CD14-positive monocyte (primary cell): Measurements from ENCODE around the gene CRTC1. TPM values are rescaled to one million over a fixed set of nuclear protein-coding genes. Genes with fewer than 3 reads are reported as not detected.

Experiments used
- DNase-seq, 3 donors: peaks; one replicate each; pipeline ENCODE4 v3.0.0-alpha.2; 2011 to 2022
- H2AFZ ChIP-seq: 2 replicates; pipeline ENCODE4 v1.6.0; 2012; ENCODE audit warnings: mild to moderate bottlenecking, low read depth, low read length, inconsistent platforms; ENCODE audit not compliant: insufficient read depth, poor library complexity, severe bottlenecking
- H3K27ac ChIP-seq, 2 donors: 1 replicate in 1 of 2; 2 replicates in 1 of 2; pipeline ENCODE4 v1.5.1; 2012 to 2013; ENCODE audit warnings: low read length in 2 of 2, control low read depth in 1 of 2, inconsistent platforms in 1 of 2, low read depth in 1 of 2, mild to moderate bottlenecking in 1 of 2
- H3K27me3 ChIP-seq, 2 donors: one replicate each; pipeline versions ENCODE4 v1.6.0 to v1.6.1; 2011 to 2013; ENCODE audit warnings: low read length in 2 of 2; ENCODE audit not compliant: control insufficient read depth in 2 of 2, insufficient read depth in 2 of 2
- H3K36me3 ChIP-seq, 2 donors: replicated peaks in 1 of 2; 1 replicate in 1 of 2; 2 replicates in 1 of 2; pipeline versions ENCODE4 v1.5.1 to v1.6.1; 2012 to 2013; ENCODE audit warnings: low read length in 2 of 2, control low read depth in 1 of 2, inconsistent platforms in 1 of 2, mild to moderate bottlenecking in 1 of 2; ENCODE audit not compliant: insufficient read depth in 2 of 2, control insufficient read depth in 1 of 2
- H3K4me1 ChIP-seq, 2 donors: 1 replicate in 1 of 2; 2 replicates in 1 of 2; pipeline versions ENCODE4 v1.5.1 to v1.6.1; 2012 to 2013; ENCODE audit warnings: low read length in 2 of 2, control low read depth in 1 of 2, inconsistent platforms in 1 of 2, mild to moderate bottlenecking in 1 of 2, moderate library complexity in 1 of 2; ENCODE audit not compliant: insufficient read depth in 2 of 2, control insufficient read depth in 1 of 2
- H3K4me2 ChIP-seq: replicated peaks from 2 replicates; pipeline ENCODE3; 2012; ENCODE audit warnings: low read length, moderate library complexity, mild to moderate bottlenecking; ENCODE audit not compliant: poor library complexity, severe bottlenecking; ENCODE audit errors: extremely low read depth
- H3K4me3 ChIP-seq, 3 experiments: fragments of 200-600 bp in 1 of 3; sonication (generic) in 1 of 3; replicated peaks in 1 of 3; 1 replicate in 2 of 3; 2 replicates in 1 of 3; pipeline ENCODE4 v1.5.1; 2011 to 2013; ENCODE audit warnings: low read length in 3 of 3, mild to moderate bottlenecking in 3 of 3, control low read depth in 2 of 3, low read depth in 2 of 3, inconsistent platforms in 1 of 3, moderate library complexity in 1 of 3
- H3K79me2 ChIP-seq: 2 replicates; pipeline ENCODE4 v1.6.0; 2012; ENCODE audit warnings: mild to moderate bottlenecking, control low read depth, inconsistent platforms, low read length, moderate library complexity; ENCODE audit not compliant: insufficient read depth
- H3K9ac ChIP-seq: 2 replicates; pipeline ENCODE4 v1.6.0; 2017; ENCODE audit warnings: low read length, mild to moderate bottlenecking; ENCODE audit not compliant: insufficient read depth, poor library complexity, severe bottlenecking
- H3K9me3 ChIP-seq, 2 donors: replicated peaks in 1 of 2; 1 replicate in 1 of 2; 2 replicates in 1 of 2; pipeline versions ENCODE4 v1.5.1 to v1.6.1; 2012 to 2013; ENCODE audit warnings: low read length in 2 of 2, control low read depth in 1 of 2; ENCODE audit not compliant: control insufficient read depth in 1 of 2, insufficient read depth in 1 of 2
- H4K20me1 ChIP-seq: 2 replicates; pipeline ENCODE4 v1.6.0; 2012; ENCODE audit warnings: mild to moderate bottlenecking, low read length, control low read depth, moderate library complexity; ENCODE audit not compliant: insufficient read depth
- H3K27ac Mint-ChIP-seq, 7 donors: one replicate each; pipeline ENCODE4 v1.8.0; 2020; ENCODE audit warnings: mild to moderate bottlenecking in 7 of 7, mixed read lengths in 7 of 7, moderate library complexity in 6 of 7, inconsistent platforms in 2 of 7
- H3K27me3 Mint-ChIP-seq, 3 donors: one replicate each; pipeline ENCODE4 v1.8.0; 2021 to 2022; ENCODE audit warnings: low read depth in 3 of 3, mild to moderate bottlenecking in 3 of 3, mixed read lengths in 3 of 3, moderate library complexity in 3 of 3, inconsistent platforms in 1 of 3
- H3K36me3 Mint-ChIP-seq, 2 donors: one replicate each; pipeline ENCODE4 v1.8.0; 2020; ENCODE audit warnings: mixed read lengths in 2 of 2, inconsistent platforms in 1 of 2, mild to moderate bottlenecking in 1 of 2
- H3K4me1 Mint-ChIP-seq: one replicate; pipeline ENCODE4 v1.8.0; 2020; ENCODE audit warnings: mild to moderate bottlenecking, mixed read lengths
- H3K4me3 Mint-ChIP-seq, 2 donors: one replicate each; pipeline ENCODE4 v1.8.0; 2020; ENCODE audit warnings: mild to moderate bottlenecking in 2 of 2, mixed read lengths in 2 of 2, moderate library complexity in 1 of 2
- H3K9me3 Mint-ChIP-seq, 7 donors: one replicate each; pipeline ENCODE4 v1.8.0; 2020 to 2022; ENCODE audit warnings: mixed read lengths in 7 of 7, mild to moderate bottlenecking in 6 of 7, moderate library complexity in 6 of 7, inconsistent platforms in 2 of 7
- CTCF ChIP-seq: fragments of 200-600 bp; IDR thresholded peaks from one replicate; pipeline ENCODE4 v1.8.0; 2022; ENCODE audit warnings: antibody characterized with exemption, mild to moderate bottlenecking
- whole genome bisulfite sequencing: methylation state at CpG from one replicate; pipeline ENCODE4 v1.1.5; 2013; ENCODE audit warnings: missing lambda C conversion rate; ENCODE audit not compliant: insufficient coverage; 5-methylcytosine and 5-hydroxymethylcytosine counted together
- intact Hi-C, 2 donors: fragments of 100-400 bp; cut with micrococcal nuclease; formaldehyde crosslinking; loops; one replicate each; pipeline versions ENCODE4 v1.15.0 to v1.15.1; 2023
- polyA plus RNA-seq, 3 donors: library from polyadenylated mRNA; depleted of rRNA in 1 of 3; unstranded in 2 of 3; stranded (reverse) in 1 of 3; fragments of 300-500 nt in 2 of 3; fragments of >200 nt in 1 of 3; fragmentation: Illumina TruSeq in 2 of 3; gene quantifications; 1 replicate in 2 of 3; 2 replicates in 1 of 3; pipeline ENCODE4 v1.2.3, GENCODE V29; 2012 to 2021

CRTC1 gene
- polyA plus RNA-seq, 3 donors: 0.28 to 9.2 (median 0.55) TPM

- Histone ChIP-seq H3K4me3 (no peak overlapping the region), H3K79me2 (no peaks in the 10 kb centered on the region), H3K27me3 (no peaks in the 10 kb centered on the region), H3K9me3 (no peaks in the 10 kb centered on the region), H4K20me1 (peaks cover 5% of the 10 kb centered on the region), H3K27ac (no peak overlapping the region), H3K4me1 (peaks cover 8 to 11% of the 10 kb centered on the region in 2 donors), H3K4me2 (no peak overlapping the region), H3K36me3 (no peaks in the 10 kb centered on the region), H2AFZ (no peak overlapping the region), H3K9ac (no peak overlapping the region)
- no peak overlapping the region for H3K27ac Mint-ChIP-seq
- no peak for DNase-seq
- intact Hi-C loops: no loop called here
- 97% methylated on average over 6 of the region's 14 CpGs for WGBS
- TF ChIP-seq CTCF: no peak
- peaks cover 12 to 25% (median 16%) of the 10 kb centered on the region in 3 donors for H3K27me3 Mint-ChIP-seq
- peaks cover 6% of the 10 kb centered on the region for H3K4me1 Mint-ChIP-seq
- H3K9me3 Mint-ChIP-seq: peaks cover 0 to 3% (median 0%) of the 10 kb centered on the region in 7 donors
- no peak overlapping the region for H3K4me3 Mint-ChIP-seq
- H3K36me3 Mint-ChIP-seq: peaks cover 0 to 7% of the 10 kb centered on the region in 2 donors
Observed at GRCh38 chr19:18778826-18779495, 95.5 kb downstream of the CRTC1 start.

- Mint-ChIP-seq H3K4me1 (peaks cover 8% of the 10 kb centered on the region), H3K27ac (no peak overlapping the region), H3K9me3 (peaks cover 0 to 8% (median 2%) of the 10 kb centered on the region in 7 donors), H3K4me3 (no peak overlapping the region), H3K27me3 (peaks cover 16 to 36% (median 24%) of the 10 kb centered on the region in 3 donors), H3K36me3 (peaks cover 0 to 7% of the 10 kb centered on the region in 2 donors)
- peaks cover 5% of the 10 kb centered on the region for H4K20me1 ChIP-seq
- no peak for DNase-seq
- H3K9me3 ChIP-seq: no peaks in the 10 kb centered on the region
- H3K4me1 ChIP-seq: peaks cover 8 to 14% of the 10 kb centered on the region in 2 donors
- H3K27me3 ChIP-seq: peaks cover 0 to 9% of the 10 kb centered on the region in 2 donors
- H3K79me2 ChIP-seq: no peaks in the 10 kb centered on the region
- H3K9ac ChIP-seq: no peak overlapping the region
- H2AFZ ChIP-seq: no peak overlapping the region
- intact Hi-C loops: no loop called here
- WGBS: 86% methylated on average over 15 of the region's 17 CpGs
- H3K4me3 ChIP-seq: no peak overlapping the region
- no peak for TF ChIP-seq CTCF
- no peak overlapping the region for H3K27ac ChIP-seq
- no peak overlapping the region for H3K4me2 ChIP-seq
- no peaks in the 10 kb centered on the region for H3K36me3 ChIP-seq
Observed at GRCh38 chr19:18780081-18780480, 96.6 kb downstream of the CRTC1 start.
